ENCODE data around the gene DMXL1. TPM values are rescaled to one million over a fixed set of nuclear protein-coding genes. Genes with fewer than 3 reads are reported as not detected.

DMXL1 gene
- polyA plus RNA-seq, 1 of the 3 experiments (the other 2 are of a cell fraction) = 6.6 TPM

- TF ChIP-seq, protein P1, sequence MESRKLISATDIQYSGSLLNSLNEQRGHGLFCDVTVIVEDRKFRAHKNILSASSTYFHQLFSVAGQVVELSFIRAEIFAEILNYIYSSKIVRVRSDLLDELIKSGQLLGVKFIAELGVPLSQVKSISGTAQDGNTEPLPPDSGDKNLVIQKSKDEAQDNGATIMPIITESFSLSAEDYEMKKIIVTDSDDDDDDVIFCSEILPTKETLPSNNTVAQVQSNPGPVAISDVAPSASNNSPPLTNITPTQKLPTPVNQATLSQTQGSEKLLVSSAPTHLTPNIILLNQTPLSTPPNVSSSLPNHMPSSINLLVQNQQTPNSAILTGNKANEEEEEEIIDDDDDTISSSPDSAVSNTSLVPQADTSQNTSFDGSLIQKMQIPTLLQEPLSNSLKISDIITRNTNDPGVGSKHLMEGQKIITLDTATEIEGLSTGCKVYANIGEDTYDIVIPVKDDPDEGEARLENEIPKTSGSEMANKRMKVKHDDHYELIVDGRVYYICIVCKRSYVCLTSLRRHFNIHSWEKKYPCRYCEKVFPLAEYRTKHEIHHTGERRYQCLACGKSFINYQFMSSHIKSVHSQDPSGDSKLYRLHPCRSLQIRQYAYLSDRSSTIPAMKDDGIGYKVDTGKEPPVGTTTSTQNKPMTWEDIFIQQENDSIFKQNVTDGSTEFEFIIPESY (IDR thresholded peaks at IDR 0.05; ENCODE audit: borderline replicate concordance, low read depth) = no peak
- TF ChIP-seq EP300 (IDR thresholded peaks at IDR 0.05; ENCODE audit: borderline replicate concordance in 1 of 2, low read depth in 1 of 2, low read length in 1 of 2) = no peak
- TF ChIP-seq NFIC (IDR thresholded peaks at IDR 0.05; ENCODE audit: borderline replicate concordance) = no peak
- TF ChIP-seq JUND (IDR thresholded peaks at IDR 0.05) = no peak
- TF ChIP-seq RAD21 (IDR thresholded peaks at IDR 0.05; ENCODE audit: low read length) = no peak
- TF ChIP-seq FOXJ3 (CRISPR knock-in tag; IDR thresholded peaks at IDR 0.05) = no peak
Measured at GRCh38 chr5:119212026-119212425, 141.1 kb downstream of the DMXL1 start (continued).

DNA sequence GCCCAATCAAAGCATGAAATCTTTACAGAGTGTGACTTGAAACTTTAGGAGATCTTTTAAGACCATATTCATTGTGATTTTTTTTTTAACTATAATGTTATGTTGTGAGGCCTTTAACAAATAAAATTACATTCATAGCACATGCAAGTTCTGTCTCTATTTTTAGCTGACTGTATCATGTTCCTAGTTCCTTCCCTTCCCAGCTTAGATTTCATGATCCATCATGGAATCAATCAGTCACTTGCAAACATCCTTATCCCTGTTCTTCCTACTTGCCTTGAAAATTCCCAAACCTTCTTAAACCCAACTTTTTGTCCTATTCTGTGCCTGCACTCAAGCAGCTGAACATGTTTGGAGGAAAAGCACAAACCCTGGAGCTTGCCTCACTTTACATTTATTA, 141.8 kb downstream of the DMXL1 start:
- POLR2A ChIA-PET = no interaction called here

More for the DNA sequence above, 141.8 kb downstream of the DMXL1 start:
- no peaks in the 10 kb centered on the region for H3K27me3 ChIP-seq (ENCODE audit: insufficient read depth)
- no peak overlapping the region for H3K4me3 ChIP-seq (ENCODE audit: low read depth in 2 of 2, low read length in 1 of 2)
- no peaks in the 10 kb centered on the region for H3K9me2 ChIP-seq
- TF ChIP-seq JUND (IDR thresholded peaks at IDR 0.05) (no peak), SMC3 (IDR thresholded peaks at IDR 0.05; ENCODE audit: low read depth, low read length) (no peak), TCF12 (IDR thresholded peaks at IDR 0.05) (no peak), CHD2 (IDR thresholded peaks at IDR 0.05; ENCODE audit: low read length, partially characterized antibody) (no peak), MEF2A (IDR thresholded peaks at IDR 0.05; ENCODE audit: borderline replicate concordance, low read depth) (no peak), USF1 (IDR thresholded peaks at IDR 0.05; ENCODE audit: borderline replicate concordance, low read depth) (no peak), RFX5 (IDR thresholded peaks at IDR 0.05; ENCODE audit: low read length) (no peak), PBX3 (IDR thresholded peaks at IDR 0.05) (no peak), YY1 (IDR thresholded peaks at IDR 0.05; ENCODE audit: low read depth) (no peak), RXRA (IDR thresholded peaks at IDR 0.05; ENCODE audit: borderline replicate concordance, low read depth) (no peak)
- TF ChIP-seq, protein P2, sequence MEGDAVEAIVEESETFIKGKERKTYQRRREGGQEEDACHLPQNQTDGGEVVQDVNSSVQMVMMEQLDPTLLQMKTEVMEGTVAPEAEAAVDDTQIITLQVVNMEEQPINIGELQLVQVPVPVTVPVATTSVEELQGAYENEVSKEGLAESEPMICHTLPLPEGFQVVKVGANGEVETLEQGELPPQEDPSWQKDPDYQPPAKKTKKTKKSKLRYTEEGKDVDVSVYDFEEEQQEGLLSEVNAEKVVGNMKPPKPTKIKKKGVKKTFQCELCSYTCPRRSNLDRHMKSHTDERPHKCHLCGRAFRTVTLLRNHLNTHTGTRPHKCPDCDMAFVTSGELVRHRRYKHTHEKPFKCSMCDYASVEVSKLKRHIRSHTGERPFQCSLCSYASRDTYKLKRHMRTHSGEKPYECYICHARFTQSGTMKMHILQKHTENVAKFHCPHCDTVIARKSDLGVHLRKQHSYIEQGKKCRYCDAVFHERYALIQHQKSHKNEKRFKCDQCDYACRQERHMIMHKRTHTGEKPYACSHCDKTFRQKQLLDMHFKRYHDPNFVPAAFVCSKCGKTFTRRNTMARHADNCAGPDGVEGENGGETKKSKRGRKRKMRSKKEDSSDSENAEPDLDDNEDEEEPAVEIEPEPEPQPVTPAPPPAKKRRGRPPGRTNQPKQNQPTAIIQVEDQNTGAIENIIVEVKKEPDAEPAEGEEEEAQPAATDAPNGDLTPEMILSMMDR (IDR thresholded peaks at IDR 0.05) = no peak
- H3K9ac ChIP-seq = no peak overlapping the region
- H3K4me2 ChIP-seq = no peak overlapping the region
- no peaks in the 10 kb centered on the region for H3F3A ChIP-seq (replicated peaks; ENCODE audit: insufficient read depth)
- no peaks in the 10 kb centered on the region for H3K79me2 ChIP-seq (ENCODE audit: insufficient read depth)
- CTCF ChIA-PET = no interaction called here
- H3K36me3 ChIP-seq (replicated peaks in 1 of 2; ENCODE audit: control insufficient read depth in 1 of 2, insufficient read depth in 2 of 2, low read length in 1 of 2) = peaks cover 0 to under 1% of the 10 kb centered on the region in 2 experiments
- no peak for DNase-seq
- H3K9me3 ChIP-seq = no peaks in the 10 kb centered on the region
- H2AFZ ChIP-seq (ENCODE audit: low read depth) = no peak overlapping the region
- no peak overlapping the region; a peak in 1 of 4 replicates for H3K27ac ChIP-seq (ENCODE audit: low read depth in 2 of 2, low read length in 1 of 2)
- no peaks in the 10 kb centered on the region for H4K20me1 ChIP-seq (ENCODE audit: insufficient read depth)
- H3K4me1 ChIP-seq (ENCODE audit: control insufficient read depth in 1 of 2, insufficient read depth in 2 of 2, low read depth in 1 of 2, low read length in 1 of 2) = no peaks in the 10 kb centered on the region
